RKO (cell line): Measurements from ENCODE around the gene ADARB2.
"Not testable (repeated sequence)": the region's sequence is repeated elsewhere in the genome, so short reads cannot be mapped to it uniquely, and the experiment has no call there.

ENCODE experiments used
- DNase-seq: peaks from one replicate; pipeline ENCODE4 v3.0.0-alpha.2; 2016; ENCODE audit warnings: low spot score

Gene ADARB2

GRCh38 chr10:1737222-1738061 is at the start of gene ADARB2:
ADARB2 (minus strand) TSS chr10:1737525.
- no peak for DNase-seq

- no peak for DNase-seq
Measured at GRCh38 chr10:1785835-1786234, 48.5 kb upstream of the ADARB2 start.

- DNase-seq: no peak
Measured at GRCh38 chr10:1782841-1783240, 45.5 kb upstream of the ADARB2 start.

GRCh38 chr10:1779796-1780195 is 42.5 kb upstream of the ADARB2 start:
- DNase-seq: no peak

GRCh38 chr10:1778375-1778969 is 41.1 kb upstream of the ADARB2 start:
- no peak for DNase-seq

GRCh38 chr10:1776127-1776662 is 38.9 kb upstream of the ADARB2 start:
- no peak for DNase-seq

- no peak for DNase-seq
Measured at GRCh38 chr10:1774796-1775195, 37.5 kb upstream of the ADARB2 start.

GRCh38 chr10:1773204-1773603 is 35.9 kb upstream of the ADARB2 start:
- DNase-seq: not testable (repeated sequence)

- DNase-seq: no peak
Measured at GRCh38 chr10:1766049-1766448, 28.7 kb upstream of the ADARB2 start.

- no peak for DNase-seq
Measured at GRCh38 chr10:1762076-1762475, 24.8 kb upstream of the ADARB2 start.

- DNase-seq: no peak
Measured at GRCh38 chr10:1754506-1755153, 17.3 kb upstream of the ADARB2 start.

GRCh38 chr10:1752153-1752552 is 14.8 kb upstream of the ADARB2 start:
- DNase-seq: no peak

GRCh38 chr10:1747590-1748157 is 10.3 kb upstream of the ADARB2 start:
- DNase-seq: no peak

GRCh38 chr10:1746796-1747195 is 9.5 kb upstream of the ADARB2 start:
- no peak for DNase-seq

GRCh38 chr10:1745780-1746456 is 8.6 kb upstream of the ADARB2 start:
- no peak for DNase-seq

- no peak for DNase-seq
Measured at GRCh38 chr10:1744524-1744923, 7.2 kb upstream of the ADARB2 start.

- no peak for DNase-seq
Measured at GRCh38 chr10:1743141-1743540, 5.8 kb upstream of the ADARB2 start.

GRCh38 chr10:1741450-1741849 is 4.1 kb upstream of the ADARB2 start:
- no peak for DNase-seq

- no peak for DNase-seq
Measured at GRCh38 chr10:1739751-1740150, 2.4 kb upstream of the ADARB2 start.

- no peak for DNase-seq
Measured at GRCh38 chr10:1738950-1739349, 1.6 kb upstream of the ADARB2 start.

GRCh38 chr10:1736972-1737221 is 428 bp downstream of the ADARB2 start:
- no peak for DNase-seq
